ENCODE results near the gene LKAAEAR1.

- no peak for TF ChIP-seq PATZ1 (CRISPR knock-in tag; IDR thresholded peaks at IDR 0.05; ENCODE audit: borderline replicate concordance)
- TF ChIP-seq SNAI2 (CRISPR knock-in tag; IDR thresholded peaks at IDR 0.05): no peak
- TF ChIP-seq ARNTL (CRISPR knock-in tag; IDR thresholded peaks at IDR 0.05; ENCODE audit: borderline replicate concordance, low read depth): no peak
- no peak for TF ChIP-seq CSRNP3 (CRISPR knock-in tag; IDR thresholded peaks at IDR 0.05)
- no peak for TF ChIP-seq ZNF565 (CRISPR knock-in tag; conservative IDR thresholded peaks at IDR 0.05; ENCODE audit: low read depth)
- no peak for TF ChIP-seq RARB (CRISPR knock-in tag; IDR thresholded peaks at IDR 0.05)
- TF ChIP-seq PPARA (CRISPR knock-in tag; IDR thresholded peaks at IDR 0.05; ENCODE audit: borderline replicate concordance): no peak
- no peak for TF ChIP-seq ZFP30 (CRISPR knock-in tag; IDR thresholded peaks at IDR 0.05)
- TF ChIP-seq ISL1 (CRISPR knock-in tag; IDR thresholded peaks at IDR 0.05): no peak
- no peak for TF ChIP-seq TSHZ2 (CRISPR knock-in tag; IDR thresholded peaks at IDR 0.05)
Measured at GRCh38 chr20:64073476-64074183, 10.6 kb downstream of the LKAAEAR1 start.

Data from SK-N-SH treated with all-trans-retinoic acid at 6 μM for 48 hours (cell line).